ENCODE results near the gene MIDN.
A peak's percentile ranks its signal among the peaks of the same experiment; 100 is the strongest.

The MIDN gene

DNA sequence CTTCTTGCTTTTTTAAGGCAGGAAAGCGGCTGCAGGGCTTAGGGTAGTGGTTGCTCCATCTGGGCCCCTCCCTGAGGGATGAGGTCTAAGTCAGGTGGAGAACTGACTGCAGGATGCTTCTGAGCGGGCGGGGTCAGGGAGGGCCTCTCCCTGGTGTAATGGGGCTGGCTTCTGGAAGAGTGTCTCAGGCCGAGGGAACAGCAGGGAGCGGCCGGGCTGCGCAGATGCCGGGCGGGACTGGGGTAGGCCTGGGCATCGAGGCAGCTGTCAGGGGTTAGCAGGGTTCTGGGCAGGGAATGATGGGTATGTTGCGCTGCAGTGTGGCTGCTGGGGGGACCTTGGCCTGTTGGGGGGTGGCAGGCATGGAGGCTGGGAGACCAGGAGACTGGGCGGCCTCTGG is 29.7 kb downstream of the MIDN start:
- no peak for FAIRE-seq
- no peak for TF ChIP-seq POLR2AphosphoS5 (IDR thresholded peaks at IDR 0.05; ENCODE audit: low read depth, low read length)
- no peak for TF ChIP-seq TAF1 (IDR thresholded peaks at IDR 0.05; ENCODE audit: borderline replicate concordance, low read depth, low read length)
- no peak for TF ChIP-seq POLR2A (IDR thresholded peaks at IDR 0.05; ENCODE audit: low read depth, low read length)
- no peak for DNase-seq (ENCODE audit: insufficient read length)

DNA sequence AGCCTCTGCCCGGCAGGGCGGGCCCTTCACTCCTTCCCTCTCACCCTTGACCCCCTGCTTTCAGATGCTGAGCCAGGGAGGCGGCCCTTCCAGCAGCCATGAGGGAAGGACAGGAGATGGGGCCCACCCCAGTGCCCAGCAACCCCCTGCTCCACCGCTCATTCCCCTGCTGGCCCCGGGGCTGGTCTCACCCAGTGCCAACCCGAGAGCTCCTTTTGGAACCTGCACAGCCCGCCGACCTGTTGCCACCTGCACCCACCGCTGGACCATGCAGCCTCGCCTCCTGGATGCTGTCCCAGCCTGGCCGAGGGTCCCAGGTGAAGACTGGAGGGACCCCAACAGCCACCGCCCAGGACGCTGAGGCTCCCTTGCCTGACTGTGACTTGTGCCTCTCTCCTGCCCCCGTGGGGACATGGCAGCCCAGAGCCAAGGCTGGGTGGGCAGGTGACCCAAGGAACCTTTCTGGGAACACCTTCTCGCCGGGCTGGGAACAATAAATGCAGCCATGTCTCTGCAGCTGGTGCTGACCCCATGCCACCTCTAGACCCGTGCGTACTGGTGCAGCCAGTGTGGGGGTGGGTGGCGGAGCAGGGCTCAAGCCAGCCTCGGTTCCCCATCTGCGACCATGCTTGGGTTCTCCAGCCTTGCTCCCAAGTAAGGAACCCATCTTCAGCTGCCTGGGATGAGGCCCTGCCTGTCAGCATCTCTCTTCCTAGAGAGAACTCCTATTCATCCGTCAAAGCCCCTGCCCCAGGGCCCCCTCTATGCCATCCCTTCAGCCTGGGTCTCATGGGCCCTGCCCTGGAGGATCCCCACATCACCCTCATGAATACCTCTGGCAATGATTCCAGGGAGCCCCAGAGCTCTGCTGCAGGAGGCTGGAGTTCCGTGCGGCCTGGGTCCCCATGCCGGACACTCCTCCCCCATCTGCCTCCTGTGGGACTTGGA is 30.6 kb downstream of the MIDN start:
- FAIRE-seq (no peak), DNase-seq (ENCODE audit: insufficient read length) (no peak)
- TF ChIP-seq POLR2AphosphoS5 (IDR thresholded peaks at IDR 0.05; ENCODE audit: low read depth, low read length) (no peak), POLR2A (IDR thresholded peaks at IDR 0.05; ENCODE audit: low read depth, low read length) (no peak), TAF1 (IDR thresholded peaks at IDR 0.05; ENCODE audit: borderline replicate concordance, low read depth, low read length) (no peak)

- DNase-seq (ENCODE audit: insufficient read length) (peak; percentile 89), FAIRE-seq (peak; percentile 98)
- TF ChIP-seq POLR2AphosphoS5 (IDR thresholded peaks at IDR 0.05; ENCODE audit: low read depth, low read length) (0 out of 2 replicates have a peak, but pooled peaks have one; percentile 28), POLR2A (IDR thresholded peaks at IDR 0.05; ENCODE audit: low read depth, low read length) (no peak; the same call in 1 of the 2 replicates)
Observed at GRCh38 chr19:1279782-1280341, 31.5 kb downstream of the MIDN start.

DNA sequence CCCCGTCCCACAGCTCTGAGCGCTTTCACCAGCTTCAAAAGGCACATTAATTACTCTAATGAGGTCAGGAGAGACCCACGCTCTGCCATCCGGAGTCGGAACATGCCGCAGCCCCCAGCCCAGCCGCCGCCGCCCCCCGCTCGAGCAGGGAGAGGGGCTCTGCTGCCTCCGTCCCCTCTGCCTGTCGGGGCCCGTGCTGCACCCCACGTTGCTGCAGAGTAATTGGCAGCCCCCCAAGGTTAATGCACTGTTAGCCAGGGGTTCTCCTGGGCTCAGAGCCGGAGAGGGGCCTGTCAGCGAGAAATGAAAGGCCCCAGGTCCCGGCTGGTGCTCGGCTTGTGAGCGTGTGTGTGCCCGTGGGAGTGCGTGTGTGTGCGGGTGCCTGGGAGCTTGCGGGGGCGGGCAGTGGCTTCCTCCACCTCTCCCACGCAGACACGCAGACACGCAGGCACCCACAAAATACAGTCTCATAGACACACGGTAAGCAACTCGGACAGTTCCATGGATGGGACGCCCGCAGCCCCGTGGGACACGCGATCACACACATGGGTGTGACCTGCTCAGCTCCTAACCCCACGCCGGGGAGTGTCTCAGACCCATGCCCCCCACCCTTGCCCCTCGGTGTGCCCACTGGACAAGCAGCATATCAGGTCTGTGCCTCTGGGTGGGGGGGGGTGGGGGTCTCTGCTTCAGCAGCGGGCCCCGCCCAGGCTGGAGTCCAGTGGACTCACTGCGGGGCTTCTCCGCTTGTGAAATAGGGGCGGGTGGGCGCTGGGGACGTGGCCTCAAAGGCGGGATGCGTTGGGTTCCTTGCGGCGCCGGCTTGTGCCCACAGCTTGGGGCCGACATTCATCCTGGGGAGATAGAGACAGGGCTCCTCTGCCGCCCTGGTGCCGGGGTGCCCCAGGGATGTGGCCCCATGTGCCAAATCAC is 32.5 kb downstream of the MIDN start:
- no peak for FAIRE-seq

DNA sequence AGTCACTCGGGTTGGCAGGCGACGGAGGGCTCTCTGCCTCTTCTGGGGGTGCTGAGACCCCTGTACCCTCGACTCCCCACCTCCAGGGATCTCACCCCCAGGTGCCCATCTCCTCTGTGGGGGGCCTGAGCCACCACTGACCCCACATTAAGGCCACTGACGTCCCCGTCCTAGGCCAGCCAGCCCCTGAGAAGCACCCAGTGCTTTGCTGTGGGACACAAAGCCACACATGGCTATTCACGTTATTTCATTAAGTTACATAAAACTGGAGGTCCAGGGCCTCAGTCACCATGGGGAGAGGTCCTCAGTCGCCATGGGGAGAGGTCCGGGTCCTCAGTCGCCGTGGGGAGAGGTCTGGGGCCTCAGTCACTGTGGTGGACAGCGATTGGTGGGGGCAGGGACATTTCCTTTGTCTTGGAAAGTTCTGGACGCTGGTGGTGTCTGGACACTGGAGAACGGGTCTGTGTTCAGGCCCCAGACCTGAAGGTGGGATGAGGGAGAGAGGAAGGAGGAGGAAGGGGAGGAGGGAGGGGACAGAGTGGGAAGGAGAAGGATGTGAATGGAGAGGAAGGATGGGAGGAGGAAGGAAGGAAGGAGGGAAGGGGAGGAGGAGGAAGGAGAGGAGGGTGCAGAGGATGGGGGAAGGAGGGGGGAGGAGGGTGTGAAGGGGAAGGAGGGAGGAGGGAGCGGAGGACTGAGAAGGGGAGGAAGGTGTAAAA is 33.3 kb downstream of the MIDN start:
- DNase-seq (ENCODE audit: insufficient read length), result no peak
- TF ChIP-seq POLR2AphosphoS5 (IDR thresholded peaks at IDR 0.05; ENCODE audit: low read depth, low read length) (no peak), POLR2A (IDR thresholded peaks at IDR 0.05; ENCODE audit: low read depth, low read length) (no peak), TAF1 (IDR thresholded peaks at IDR 0.05; ENCODE audit: borderline replicate concordance, low read depth, low read length) (no peak)
- no peak for FAIRE-seq

More for the DNA sequence above, 32.5 kb downstream of the MIDN start:
- no peak for TF ChIP-seq TAF1 (IDR thresholded peaks at IDR 0.05; ENCODE audit: borderline replicate concordance, low read depth, low read length)
- TF ChIP-seq POLR2AphosphoS5 (IDR thresholded peaks at IDR 0.05; ENCODE audit: low read depth, low read length), result no peak
- TF ChIP-seq POLR2A (IDR thresholded peaks at IDR 0.05; ENCODE audit: low read depth, low read length), result no peak
- no peak for DNase-seq (ENCODE audit: insufficient read length)

DNA sequence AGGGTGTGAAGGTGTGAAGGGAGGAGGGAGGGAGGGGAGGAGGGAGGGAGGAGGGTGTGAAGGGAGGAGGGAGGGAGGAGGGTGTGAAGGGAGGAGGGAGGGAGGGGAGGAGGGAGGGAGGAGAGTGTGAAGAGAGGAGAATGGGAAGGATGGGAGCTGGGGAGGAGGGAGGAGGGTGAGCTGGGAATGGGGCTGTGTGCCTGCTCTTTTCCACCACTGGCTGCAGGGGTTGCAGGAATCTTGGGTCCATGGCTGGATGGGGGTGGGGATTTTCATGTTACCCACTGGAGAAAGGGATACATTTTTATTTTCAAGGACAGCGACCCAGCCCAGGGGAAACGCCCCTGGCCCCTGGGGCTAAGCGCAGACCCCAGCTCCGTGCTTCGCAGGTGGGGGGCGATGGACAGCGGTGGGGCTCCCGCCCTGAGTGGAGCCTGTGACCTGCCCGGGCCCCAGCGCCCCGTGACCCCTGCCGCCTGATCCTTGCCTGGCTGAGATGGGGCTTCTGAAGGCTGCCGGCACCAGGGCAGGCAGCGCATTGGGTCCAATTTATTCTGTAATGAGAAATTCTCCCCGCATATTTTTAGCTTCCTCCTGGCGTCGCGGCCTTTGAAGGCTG is 34.3 kb downstream of the MIDN start:
- FAIRE-seq (no peak), DNase-seq (ENCODE audit: insufficient read length) (no peak)
- no peak for TF ChIP-seq POLR2A (IDR thresholded peaks at IDR 0.05; ENCODE audit: low read depth, low read length)
- no peak for TF ChIP-seq POLR2AphosphoS5 (IDR thresholded peaks at IDR 0.05; ENCODE audit: low read depth, low read length)
- TF ChIP-seq TAF1 (IDR thresholded peaks at IDR 0.05; ENCODE audit: borderline replicate concordance, low read depth, low read length), result no peak

DNA sequence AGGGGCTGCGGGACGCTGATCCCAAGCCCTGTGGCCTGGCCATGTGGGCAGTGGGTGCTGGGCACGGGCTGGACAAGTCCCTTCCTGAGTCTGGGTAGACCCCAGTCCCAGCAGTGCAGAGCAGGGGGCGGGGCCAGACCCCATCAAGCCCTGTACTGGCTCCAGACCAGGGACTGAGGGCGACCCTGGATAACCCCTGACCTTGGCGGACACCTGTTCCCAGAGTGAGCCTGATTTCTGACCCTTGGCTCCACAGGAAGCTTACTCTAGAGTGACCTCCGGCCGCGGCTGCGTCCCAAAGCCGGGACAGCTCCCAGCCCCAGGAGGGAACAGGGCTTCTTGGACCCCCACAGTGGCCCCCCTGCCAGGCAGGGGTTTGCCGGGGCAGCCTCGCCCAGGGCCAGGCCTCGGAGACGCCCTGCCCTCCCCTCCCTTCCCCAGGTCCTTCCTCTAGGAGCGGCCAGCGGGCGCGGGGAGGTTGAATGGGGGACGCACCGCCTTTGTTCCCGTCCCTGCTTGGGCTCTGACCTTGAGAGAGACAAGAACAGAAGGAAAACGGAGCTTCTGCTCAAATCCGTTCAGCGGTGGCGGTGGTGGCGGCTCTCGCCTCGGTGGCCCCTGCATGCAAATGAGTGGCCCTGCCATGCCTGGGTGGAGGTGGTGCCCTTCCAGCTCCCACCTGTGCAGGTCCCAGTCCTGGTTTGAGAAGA is 35.0 kb downstream of the MIDN start:
- no peak for DNase-seq (ENCODE audit: insufficient read length)
- no peak for FAIRE-seq
- TF ChIP-seq POLR2AphosphoS5 (IDR thresholded peaks at IDR 0.05; ENCODE audit: low read depth, low read length) (no peak), POLR2A (IDR thresholded peaks at IDR 0.05; ENCODE audit: low read depth, low read length) (no peak), TAF1 (IDR thresholded peaks at IDR 0.05; ENCODE audit: borderline replicate concordance, low read depth, low read length) (no peak)

- no peak for FAIRE-seq
- no peak for DNase-seq (ENCODE audit: insufficient read length)
- no peak for TF ChIP-seq POLR2AphosphoS5 (IDR thresholded peaks at IDR 0.05; ENCODE audit: low read depth, low read length)
- no peak for TF ChIP-seq POLR2A (IDR thresholded peaks at IDR 0.05; ENCODE audit: low read depth, low read length)
- TF ChIP-seq TAF1 (IDR thresholded peaks at IDR 0.05; ENCODE audit: borderline replicate concordance, low read depth, low read length), result no peak
Observed at GRCh38 chr19:1283917-1284292, 35.5 kb downstream of the MIDN start.

DNA sequence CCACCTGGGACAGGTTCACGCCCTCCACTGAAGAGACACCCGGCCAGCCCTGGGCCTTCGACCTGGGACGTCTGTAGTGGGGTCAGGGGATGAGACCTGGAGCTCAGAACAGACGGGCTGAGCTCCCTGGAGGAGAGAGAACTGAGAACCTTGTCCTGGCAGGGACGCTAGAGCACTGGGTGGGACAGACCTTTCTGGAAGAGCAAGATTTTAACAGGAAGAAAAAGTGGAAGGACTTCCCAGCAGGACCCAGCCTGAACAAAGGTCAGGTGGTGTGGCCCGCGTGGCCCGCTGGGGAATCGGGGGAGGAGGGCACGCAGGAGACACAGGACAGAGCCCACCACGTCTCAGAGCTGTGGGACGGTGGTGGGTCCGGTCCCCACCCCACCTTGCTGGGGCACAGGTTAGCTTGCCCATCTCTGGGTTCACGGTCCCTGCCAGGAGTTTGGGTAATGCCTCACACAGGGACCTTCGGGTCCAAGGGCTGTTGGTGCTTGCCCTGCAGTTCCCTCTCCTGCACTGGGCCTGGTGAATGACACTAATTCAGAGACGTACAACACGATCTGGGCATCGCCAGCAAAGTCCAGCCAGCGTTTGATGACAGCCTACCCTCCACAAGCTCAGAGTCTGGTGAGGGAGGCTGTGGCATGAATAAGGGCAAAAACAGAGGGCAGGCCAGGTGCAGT is 36.1 kb downstream of the MIDN start:
- DNase-seq (ENCODE audit: insufficient read length) (no peak), FAIRE-seq (no peak)
- TF ChIP-seq POLR2A (IDR thresholded peaks at IDR 0.05; ENCODE audit: low read depth, low read length) (no peak), TAF1 (IDR thresholded peaks at IDR 0.05; ENCODE audit: borderline replicate concordance, low read depth, low read length) (no peak), POLR2AphosphoS5 (IDR thresholded peaks at IDR 0.05; ENCODE audit: low read depth, low read length) (no peak)

Data from GM12892 (cell line).